ENCODE data around the gene PDE10A.

DNA sequence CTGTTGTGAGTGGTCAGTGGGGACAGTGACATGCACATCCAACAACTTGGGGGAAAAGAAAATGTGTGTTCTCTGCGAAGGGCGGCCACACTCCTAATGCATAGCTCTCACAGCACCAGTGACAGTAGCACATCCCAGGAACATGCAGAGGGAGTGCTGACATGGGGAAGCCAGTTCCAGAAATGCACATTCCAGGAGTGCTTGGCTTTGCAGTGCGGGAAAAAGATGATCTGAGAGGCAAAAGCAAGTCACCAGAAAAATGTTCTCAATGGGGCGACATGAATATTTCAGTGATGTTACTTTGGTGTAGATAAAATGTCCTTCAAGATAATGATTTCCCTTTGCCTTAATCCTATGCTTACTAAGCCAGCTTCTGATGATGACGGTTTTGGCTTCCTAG, 42.9 kb upstream of the PDE10A start:
- TF ChIP-seq EP300 (IDR thresholded peaks at IDR 0.05) = no peak
- TF ChIP-seq, protein P1, sequence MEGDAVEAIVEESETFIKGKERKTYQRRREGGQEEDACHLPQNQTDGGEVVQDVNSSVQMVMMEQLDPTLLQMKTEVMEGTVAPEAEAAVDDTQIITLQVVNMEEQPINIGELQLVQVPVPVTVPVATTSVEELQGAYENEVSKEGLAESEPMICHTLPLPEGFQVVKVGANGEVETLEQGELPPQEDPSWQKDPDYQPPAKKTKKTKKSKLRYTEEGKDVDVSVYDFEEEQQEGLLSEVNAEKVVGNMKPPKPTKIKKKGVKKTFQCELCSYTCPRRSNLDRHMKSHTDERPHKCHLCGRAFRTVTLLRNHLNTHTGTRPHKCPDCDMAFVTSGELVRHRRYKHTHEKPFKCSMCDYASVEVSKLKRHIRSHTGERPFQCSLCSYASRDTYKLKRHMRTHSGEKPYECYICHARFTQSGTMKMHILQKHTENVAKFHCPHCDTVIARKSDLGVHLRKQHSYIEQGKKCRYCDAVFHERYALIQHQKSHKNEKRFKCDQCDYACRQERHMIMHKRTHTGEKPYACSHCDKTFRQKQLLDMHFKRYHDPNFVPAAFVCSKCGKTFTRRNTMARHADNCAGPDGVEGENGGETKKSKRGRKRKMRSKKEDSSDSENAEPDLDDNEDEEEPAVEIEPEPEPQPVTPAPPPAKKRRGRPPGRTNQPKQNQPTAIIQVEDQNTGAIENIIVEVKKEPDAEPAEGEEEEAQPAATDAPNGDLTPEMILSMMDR (IDR thresholded peaks at IDR 0.05) = no peak
- TF ChIP-seq POLR2AphosphoS5 (IDR thresholded peaks at IDR 0.05) = no peak
